Stimulated activated naive CD8-positive, alpha-beta T cell treated with anti-CD3 and anti-CD28 coated beads, Interleukin-15, amount 100 ng/mL, for 72 hours (primary cell): ENCODE results near the gene UBR4.

Source experiments
- ATAC-seq: fragments of 150-1000 bp; cut with Tn5 transposase; 2 replicates; pipeline ENCODE4 v1.10.0; 2021; ENCODE audit warnings: mild to moderate bottlenecking, moderate library complexity
- DNase-seq, 2 donors: peaks; one replicate each; pipeline ENCODE4 v3.0.0; 2021 to 2022
- H3K27ac Mint-ChIP-seq, 2 donors: one replicate each; pipeline ENCODE4 v1.8.0; 2022; ENCODE audit warnings: mild to moderate bottlenecking in 2 of 2, mixed read lengths in 2 of 2, moderate library complexity in 2 of 2
- H3K27me3 Mint-ChIP-seq: one replicate; pipeline ENCODE4 v1.8.0; 2022; ENCODE audit warnings: mixed read lengths
- H3K4me1 Mint-ChIP-seq: one replicate; pipeline ENCODE4 v1.8.0; 2022; ENCODE audit warnings: mild to moderate bottlenecking, mixed read lengths
- H3K4me3 Mint-ChIP-seq, 2 donors: one replicate each; pipeline ENCODE4 v1.8.0; 2022; ENCODE audit warnings: mild to moderate bottlenecking in 2 of 2, mixed read lengths in 2 of 2, moderate library complexity in 1 of 2
- H3K9me3 Mint-ChIP-seq, 2 donors: one replicate each; pipeline ENCODE4 v1.8.0; 2022; ENCODE audit warnings: mixed read lengths in 2 of 2

UBR4 gene

GRCh38 chr1:19086176-19086875 is 123.7 kb downstream of the UBR4 start:
- DNase-seq (no peak), ATAC-seq (no peak)
- H3K4me1 Mint-ChIP-seq = peaks cover 20% of the 10 kb centered on the region
- H3K9me3 Mint-ChIP-seq = no peaks in the 10 kb centered on the region
- peak overlapping the region in 1 of 2 donors; percentile 27 for H3K27ac Mint-ChIP-seq
- no peak overlapping the region for H3K4me3 Mint-ChIP-seq
- no peaks in the 10 kb centered on the region for H3K27me3 Mint-ChIP-seq

- Mint-ChIP-seq H3K27ac (no peak overlapping the region), H3K9me3 (no peaks in the 10 kb centered on the region)
- no peak for ATAC-seq
These were observed 125.8 kb downstream of the UBR4 start for GRCh38 chr1:19084206-19084738.

GRCh38 chr1:19083081-19083480 is 127.0 kb downstream of the UBR4 start:
- Mint-ChIP-seq H3K9me3 (no peaks in the 10 kb centered on the region), H3K4me3 (no peak overlapping the region), H3K4me1 (peaks cover 8% of the 10 kb centered on the region), H3K27me3 (no peaks in the 10 kb centered on the region), H3K27ac (peak overlapping the region; percentile 66 to 69)
- no peak for ATAC-seq
- DNase-seq = no peak

More at GRCh38 chr1:19084206-19084738, 125.8 kb downstream of the UBR4 start:
- Mint-ChIP-seq H3K4me1 (peaks cover 19% of the 10 kb centered on the region), H3K27me3 (no peaks in the 10 kb centered on the region), H3K4me3 (no peak overlapping the region)
- no peak for DNase-seq

GRCh38 chr1:19081218-19081893 is 128.7 kb downstream of the UBR4 start:
- Mint-ChIP-seq H3K27ac (no peak overlapping the region), H3K4me3 (no peak overlapping the region), H3K27me3 (no peaks in the 10 kb centered on the region), H3K9me3 (no peaks in the 10 kb centered on the region), H3K4me1 (peaks cover 9% of the 10 kb centered on the region)
- no peak for DNase-seq
- no peak for ATAC-seq

GRCh38 chr1:19080721-19081120 is 129.3 kb downstream of the UBR4 start:
- Mint-ChIP-seq H3K9me3 (no peaks in the 10 kb centered on the region), H3K4me1 (peaks cover 15% of the 10 kb centered on the region), H3K4me3 (no peak overlapping the region), H3K27ac (no peak overlapping the region), H3K27me3 (no peaks in the 10 kb centered on the region)
- DNase-seq (no peak), ATAC-seq (no peak)

- H3K4me3 Mint-ChIP-seq = no peak overlapping the region
- no peak for ATAC-seq
These were observed 130.3 kb downstream of the UBR4 start for GRCh38 chr1:19079541-19080472.

GRCh38 chr1:19078536-19078935 is 131.5 kb downstream of the UBR4 start:
- Mint-ChIP-seq H3K27me3 (no peaks in the 10 kb centered on the region), H3K4me3 (no peak overlapping the region), H3K9me3 (no peaks in the 10 kb centered on the region), H3K4me1 (peaks cover 36% of the 10 kb centered on the region), H3K27ac (no peak overlapping the region)
- no peak for DNase-seq
- no peak for ATAC-seq

More at GRCh38 chr1:19079541-19080472, 130.3 kb downstream of the UBR4 start:
- Mint-ChIP-seq H3K4me1 (peaks cover 24% of the 10 kb centered on the region), H3K27ac (no peak overlapping the region), H3K27me3 (no peaks in the 10 kb centered on the region), H3K9me3 (no peaks in the 10 kb centered on the region)
- DNase-seq = no peak

- Mint-ChIP-seq H3K27me3 (no peaks in the 10 kb centered on the region), H3K4me3 (no peak overlapping the region), H3K27ac (peak overlapping the region in 1 of 2 donors; percentile 85), H3K9me3 (no peaks in the 10 kb centered on the region), H3K4me1 (peaks cover 44% of the 10 kb centered on the region)
- ATAC-seq = no peak
- DNase-seq = no peak
These were observed 133.0 kb downstream of the UBR4 start for GRCh38 chr1:19076841-19077616.

- peak; percentile 43 for ATAC-seq
- peaks cover 52% of the 10 kb centered on the region for H3K4me1 Mint-ChIP-seq
- peak overlapping the region; percentile 27 to 59 for H3K27ac Mint-ChIP-seq
- H3K9me3 Mint-ChIP-seq = no peaks in the 10 kb centered on the region
- no peak for DNase-seq
- H3K27me3 Mint-ChIP-seq = peaks cover 8% of the 10 kb centered on the region
- peak overlapping the region in 1 of 2 donors; percentile 7 for H3K4me3 Mint-ChIP-seq
These were observed 135.0 kb downstream of the UBR4 start for GRCh38 chr1:19074902-19075721.

GRCh38 chr1:19074361-19074901 is 135.6 kb downstream of the UBR4 start:
- peaks cover 54% of the 10 kb centered on the region for H3K4me1 Mint-ChIP-seq
- peak overlapping the region; percentile 2 to 7 for H3K4me3 Mint-ChIP-seq
- DNase-seq (peak; percentile 46 to 72), ATAC-seq (peak; percentile 96)
- peaks cover 13% of the 10 kb centered on the region for H3K27me3 Mint-ChIP-seq
- H3K9me3 Mint-ChIP-seq = no peaks in the 10 kb centered on the region
- H3K27ac Mint-ChIP-seq = peak overlapping the region in 1 of 2 donors; percentile 59

- no peak overlapping the region for H3K4me3 Mint-ChIP-seq
- H3K27me3 Mint-ChIP-seq = peaks cover 17% of the 10 kb centered on the region
- no peak for ATAC-seq
- H3K27ac Mint-ChIP-seq = peak overlapping the region in 1 of 2 donors; percentile 28
- H3K9me3 Mint-ChIP-seq = no peaks in the 10 kb centered on the region
- DNase-seq = no peak
- peaks cover 56% of the 10 kb centered on the region for H3K4me1 Mint-ChIP-seq
These were observed 136.5 kb downstream of the UBR4 start for GRCh38 chr1:19073311-19074186.

- Mint-ChIP-seq H3K4me1 (peaks cover 66% of the 10 kb centered on the region), H3K9me3 (no peaks in the 10 kb centered on the region), H3K4me3 (no peak overlapping the region), H3K27ac (no peak overlapping the region), H3K27me3 (peaks cover 28% of the 10 kb centered on the region)
- ATAC-seq (no peak), DNase-seq (no peak)
These were observed 137.6 kb downstream of the UBR4 start for GRCh38 chr1:19072285-19072981.
